ENCODE results near the gene FOXL1. TPM values are rescaled to one million over a fixed set of nuclear protein-coding genes. Genes with fewer than 3 reads are reported as not detected.

The FOXL1 gene
- total RNA-seq, 6 experiments from 2014 or later: 0.15 to 0.74 (median 0.46) TPM; not detected in 2

DNA sequence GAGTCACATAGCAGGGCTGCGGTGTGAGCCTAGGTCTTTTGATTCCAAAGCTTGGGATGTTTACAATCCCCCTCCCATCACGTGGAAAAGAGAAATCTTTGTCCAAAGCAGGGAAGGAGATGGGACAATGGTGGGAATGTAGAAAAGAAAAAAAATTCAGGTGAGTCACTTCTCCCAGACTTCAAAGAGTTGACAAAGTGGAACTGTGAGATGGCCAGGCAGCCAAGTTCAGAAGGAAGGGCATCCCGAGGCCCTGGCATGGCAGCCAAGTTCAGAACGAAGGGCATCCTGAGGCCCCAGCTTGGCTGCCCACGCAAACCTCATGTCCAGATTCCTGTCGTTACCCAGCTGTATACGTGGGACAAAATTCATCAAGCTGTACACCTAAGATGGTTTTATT, 47.5 kb downstream of the FOXL1 start:
- DNase-seq (no peak), ATAC-seq (no peak)
- Histone ChIP-seq H3K27ac (no peak overlapping the region), H3K4me3 (no peak overlapping the region), H3K27me3 (no peaks in the 10 kb centered on the region), H3K36me3 (no peaks in the 10 kb centered on the region), H3K4me1 (no peaks in the 10 kb centered on the region), H3K9me3 (no peaks in the 10 kb centered on the region)
- WGBS (ENCODE audit: insufficient coverage, low coverage, low lambda C conversion rate, missing lambda C conversion rate): 58% methylated on average over 6 of the region's 7 CpGs
- no peak for TF ChIP-seq POLR2A (IDR thresholded peaks at IDR 0.05)
- TF ChIP-seq, protein P1, sequence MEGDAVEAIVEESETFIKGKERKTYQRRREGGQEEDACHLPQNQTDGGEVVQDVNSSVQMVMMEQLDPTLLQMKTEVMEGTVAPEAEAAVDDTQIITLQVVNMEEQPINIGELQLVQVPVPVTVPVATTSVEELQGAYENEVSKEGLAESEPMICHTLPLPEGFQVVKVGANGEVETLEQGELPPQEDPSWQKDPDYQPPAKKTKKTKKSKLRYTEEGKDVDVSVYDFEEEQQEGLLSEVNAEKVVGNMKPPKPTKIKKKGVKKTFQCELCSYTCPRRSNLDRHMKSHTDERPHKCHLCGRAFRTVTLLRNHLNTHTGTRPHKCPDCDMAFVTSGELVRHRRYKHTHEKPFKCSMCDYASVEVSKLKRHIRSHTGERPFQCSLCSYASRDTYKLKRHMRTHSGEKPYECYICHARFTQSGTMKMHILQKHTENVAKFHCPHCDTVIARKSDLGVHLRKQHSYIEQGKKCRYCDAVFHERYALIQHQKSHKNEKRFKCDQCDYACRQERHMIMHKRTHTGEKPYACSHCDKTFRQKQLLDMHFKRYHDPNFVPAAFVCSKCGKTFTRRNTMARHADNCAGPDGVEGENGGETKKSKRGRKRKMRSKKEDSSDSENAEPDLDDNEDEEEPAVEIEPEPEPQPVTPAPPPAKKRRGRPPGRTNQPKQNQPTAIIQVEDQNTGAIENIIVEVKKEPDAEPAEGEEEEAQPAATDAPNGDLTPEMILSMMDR (IDR thresholded peaks at IDR 0.05): no peak
- intact Hi-C loops (cut with DNase I): no loop called here

DNA sequence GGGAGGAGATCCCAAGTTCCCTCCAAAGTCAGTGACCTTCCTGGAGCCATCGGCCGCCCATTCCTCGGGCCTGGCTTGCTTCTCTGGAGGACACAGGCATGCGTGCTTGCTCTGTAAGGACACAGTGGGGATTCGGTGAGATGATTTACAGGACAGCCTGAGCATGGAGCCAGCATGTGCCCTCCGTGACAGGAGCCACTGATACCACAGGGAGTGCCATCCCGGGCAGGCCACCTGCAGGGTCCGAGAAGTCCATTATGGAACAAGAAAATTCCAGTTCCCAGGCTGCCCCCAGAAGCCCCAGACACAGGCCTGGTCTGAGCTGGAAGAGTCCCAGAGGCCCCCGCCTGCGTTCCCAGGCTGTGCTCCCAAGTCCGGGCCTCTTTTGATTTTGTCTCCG, 47.9 kb downstream of the FOXL1 start:
- Histone ChIP-seq H3K27me3 (no peaks in the 10 kb centered on the region), H3K36me3 (no peaks in the 10 kb centered on the region), H3K4me3 (no peak overlapping the region), H3K4me1 (no peaks in the 10 kb centered on the region), H3K27ac (no peak overlapping the region), H3K9me3 (no peaks in the 10 kb centered on the region)
- DNase-seq: no peak
- ATAC-seq: no peak
- intact Hi-C loops (cut with DNase I): no loop called here
- TF ChIP-seq, protein P1 (IDR thresholded peaks at IDR 0.05): no peak
- TF ChIP-seq POLR2A (IDR thresholded peaks at IDR 0.05): no peak
- 60% methylated on average over 2 of the region's 12 CpGs for WGBS (ENCODE audit: insufficient coverage, low coverage, low lambda C conversion rate, missing lambda C conversion rate)

DNA sequence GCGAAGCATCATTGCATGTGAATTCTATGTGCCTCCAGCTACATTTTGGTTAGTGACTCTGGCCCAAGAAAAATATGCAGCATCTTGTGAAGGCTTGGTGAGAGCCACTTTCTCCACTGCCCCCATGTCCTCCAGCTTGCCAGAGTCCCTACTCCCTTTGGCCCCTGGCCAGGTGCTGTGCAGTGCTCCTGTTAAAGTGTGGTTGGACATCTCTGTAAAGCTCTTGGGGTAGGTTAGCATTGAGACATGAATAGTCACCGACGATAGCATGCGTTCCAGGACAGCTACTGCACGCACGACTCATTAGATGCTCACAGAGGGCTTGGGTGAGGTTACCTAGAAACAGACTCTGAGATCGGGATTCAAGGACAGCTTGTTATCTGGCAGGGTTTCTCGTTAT, 48.6 kb downstream of the FOXL1 start:
- no CpG with 5 or more reads among the region's 8 CpGs for WGBS (ENCODE audit: insufficient coverage, low coverage, low lambda C conversion rate, missing lambda C conversion rate)
- Histone ChIP-seq H3K36me3 (no peaks in the 10 kb centered on the region), H3K27ac (no peak overlapping the region)

DNA sequence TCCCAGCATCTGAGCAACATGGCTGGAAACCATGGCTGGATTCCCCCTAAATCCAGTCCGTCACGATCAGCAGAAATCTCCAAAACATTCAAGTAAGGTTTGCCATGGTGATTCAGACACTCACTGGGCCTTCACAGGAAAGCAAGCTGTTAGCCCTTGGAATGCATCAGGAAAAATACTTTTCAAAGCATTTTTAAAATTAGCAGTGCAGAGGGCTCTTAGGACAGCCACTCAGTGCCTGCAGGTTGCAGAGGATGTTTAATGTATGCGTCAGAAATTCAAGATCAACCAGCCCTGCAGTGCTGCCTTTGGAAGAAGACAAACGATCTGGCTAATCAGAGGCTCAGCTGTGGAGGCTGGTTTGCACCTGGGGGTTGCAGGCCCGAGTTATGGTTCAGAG, 50.3 kb downstream of the FOXL1 start:
- no peaks in the 10 kb centered on the region for H3K36me3 ChIP-seq
- intact Hi-C loops (cut with DNase I): no loop called here
- TF ChIP-seq, protein P1 (IDR thresholded peaks at IDR 0.05): no peak
- TF ChIP-seq POLR2A (IDR thresholded peaks at IDR 0.05): no peak
- WGBS (ENCODE audit: insufficient coverage, low coverage, low lambda C conversion rate, missing lambda C conversion rate): 73% methylated on average over 5 of the region's 5 CpGs
- no peak for DNase-seq
- no peak overlapping the region for H3K4me3 ChIP-seq
- H3K27ac ChIP-seq: no peak overlapping the region
- no peaks in the 10 kb centered on the region for H3K27me3 ChIP-seq
- no peaks in the 10 kb centered on the region for H3K9me3 ChIP-seq
- no peaks in the 10 kb centered on the region for H3K4me1 ChIP-seq
- ATAC-seq: no peak

More for the DNA sequence above, 48.6 kb downstream of the FOXL1 start:
- Histone ChIP-seq H3K4me1 (no peaks in the 10 kb centered on the region), H3K27me3 (no peaks in the 10 kb centered on the region), H3K9me3 (no peaks in the 10 kb centered on the region), H3K4me3 (no peak overlapping the region)
- TF ChIP-seq, protein P1 (IDR thresholded peaks at IDR 0.05): no peak
- no peak for TF ChIP-seq POLR2A (IDR thresholded peaks at IDR 0.05)
- DNase-seq: no peak
- intact Hi-C loops (cut with DNase I): no loop called here
- no peak for ATAC-seq

DNA sequence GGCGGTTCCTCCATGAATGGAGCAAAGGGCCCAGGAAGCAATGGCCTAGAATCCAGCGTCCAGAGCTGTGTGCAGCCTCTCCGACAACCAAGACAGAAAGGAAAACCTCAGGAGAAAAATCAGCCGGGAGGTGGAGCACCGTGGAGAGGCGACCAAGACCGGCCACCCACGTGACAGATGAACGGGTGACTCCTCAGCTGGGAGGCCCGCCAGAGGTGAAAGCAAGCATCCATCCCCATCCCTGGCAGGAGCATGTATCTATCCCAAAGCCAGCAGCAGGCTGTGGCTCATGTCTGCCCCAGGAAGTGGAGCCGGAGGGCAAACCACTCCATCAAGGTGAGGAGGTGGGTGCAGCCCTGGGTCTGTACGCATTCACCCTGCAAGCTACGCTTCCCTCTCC, 52.1 kb downstream of the FOXL1 start:
- no peaks in the 10 kb centered on the region for H3K4me1 ChIP-seq
- H3K4me3 ChIP-seq: no peak overlapping the region
- intact Hi-C loops (cut with DNase I): no loop called here
- no peak overlapping the region for H3K27ac ChIP-seq
- H3K36me3 ChIP-seq: no peaks in the 10 kb centered on the region
- TF ChIP-seq POLR2A (IDR thresholded peaks at IDR 0.05): no peak
- TF ChIP-seq, protein P1 (IDR thresholded peaks at IDR 0.05): no peak
- no peak for ATAC-seq
- H3K27me3 ChIP-seq: no peaks in the 10 kb centered on the region
- DNase-seq: no peak
- 43% methylated on average over 10 of the region's 13 CpGs for WGBS (ENCODE audit: insufficient coverage, low coverage, low lambda C conversion rate, missing lambda C conversion rate)
- H3K9me3 ChIP-seq: no peaks in the 10 kb centered on the region
